PC-3 (cell line): ENCODE results near the gene TENT4B. TPM values are rescaled to one million over a fixed set of nuclear protein-coding genes. Genes with fewer than 3 reads are reported as not detected.

Experiments used
- ATAC-seq: fragments of 200-7000 bp; cut with Tn5 transposase; 2 replicates; pipeline ENCODE4 v1.9.1; 2020; ENCODE audit warnings: mild to moderate bottlenecking, moderate library complexity
- BruUV-seq: library from RNA; stranded (reverse); fragments of 400-500 nt; replicated peaks from 2 replicates; lab custom pipeline; 2021; lab: Mats Ljungman, UMichigan
- CTCF ChIA-PET: fragments of 300-600 bp; sonication (Branson Sonifier 250); formaldehyde crosslinking; loops from one replicate; lab custom pipeline; 2022; ENCODE audit warnings: antibody characterized with exemption; lab: Charles Lee
- POLR2A ChIA-PET: fragments of 300-600 bp; sonication (Branson Sonifier 250); formaldehyde crosslinking; loops from one replicate; lab custom pipeline; 2022; ENCODE audit warnings: antibody characterized with exemption; ENCODE audit not compliant: unreplicated experiment; lab: Charles Lee
- DNase-seq: peaks from one replicate; pipeline ENCODE4 v3.0.0-alpha.2; 2015
- H2AFZ ChIP-seq: fragments of 300-600 bp; sonication (generic); 2 replicates; pipeline ENCODE4 v1.6.0; 2016; ENCODE audit warnings: antibody characterized with exemption, low read length
- H3F3A ChIP-seq: fragments of 300-600 bp; sonication (generic); one replicate; pipeline ENCODE4 v1.6.0; 2017; ENCODE audit warnings: antibody characterized with exemption, low read length, control low read depth, mild to moderate bottlenecking; ENCODE audit not compliant: unreplicated experiment
- H3K27ac ChIP-seq: fragments of 300-600 bp; sonication (generic); 2 replicates; pipeline ENCODE4 v1.5.1; 2016; ENCODE audit warnings: mild to moderate bottlenecking, low read length
- H3K27me3 ChIP-seq: fragments of 300-600 bp; sonication (generic); 2 replicates; pipeline ENCODE4 v1.6.1; 2016; ENCODE audit warnings: low read length, mixed read lengths
- H3K36me3 ChIP-seq: fragments of 300-600 bp; sonication (generic); 2 replicates; pipeline ENCODE4 v1.6.1; 2016; ENCODE audit warnings: low read depth, mixed run types, low read length, mixed read lengths
- H3K4me1 ChIP-seq: fragments of 300-600 bp; sonication (generic); 2 replicates; pipeline ENCODE4 v1.5.1; 2016; ENCODE audit warnings: low read length; ENCODE audit not compliant: insufficient read depth
- H3K4me2 ChIP-seq: fragments of 300-600 bp; sonication (generic); 2 replicates; pipeline ENCODE4 v1.6.0; 2016; ENCODE audit warnings: low read length
- H3K4me3 ChIP-seq: fragments of 300-600 bp; sonication (generic); 2 replicates; pipeline ENCODE4 v1.5.1; 2016; ENCODE audit warnings: mild to moderate bottlenecking, low read length, mixed read lengths
- H3K79me2 ChIP-seq: fragments of 300-600 bp; sonication (generic); 2 replicates; pipeline ENCODE4 v1.6.1; 2017; ENCODE audit warnings: low read length, mixed read lengths
- H3K9ac ChIP-seq: fragments of 300-600 bp; sonication (generic); 2 replicates; pipeline ENCODE4 v1.6.0; 2016; ENCODE audit warnings: mild to moderate bottlenecking, low read length
- H3K9me2 ChIP-seq: fragments of 300-600 bp; sonication (generic); replicated peaks from 2 replicates; pipeline ENCODE4 v1.6.1; 2016; ENCODE audit warnings: mixed run types, low read length, mixed read lengths
- H3K9me3 ChIP-seq: fragments of 300-600 bp; sonication (generic); 2 replicates; pipeline ENCODE4 v1.6.1; 2016; ENCODE audit warnings: low read length, mixed read lengths
- H4K20me1 ChIP-seq: fragments of 300-600 bp; sonication (generic); 2 replicates; pipeline ENCODE4 v1.6.1; 2016; ENCODE audit warnings: low read length, mixed read lengths
- CTCF ChIP-seq: fragments of 300-600 bp; sonication (generic); conservative IDR thresholded peaks from 2 replicates; pipeline ENCODE4 v1.5.1; 2017; ENCODE audit warnings: antibody characterized with exemption, low read depth, mild to moderate bottlenecking, low read length
- EZH2 ChIP-seq: fragments of 300-600 bp; sonication (generic); IDR thresholded peaks from one replicate; pipeline ENCODE4 v1.6.1; 2017; ENCODE audit warnings: antibody characterized with exemption, mild to moderate bottlenecking, low read length; ENCODE audit not compliant: unreplicated experiment
- EZH2phosphoT487 ChIP-seq: fragments of 300-600 bp; sonication (generic); IDR thresholded peaks from 2 replicates; pipeline ENCODE4 v1.6.1; 2018; ENCODE audit warnings: mild to moderate bottlenecking, antibody characterized with exemption, low read length, borderline replicate concordance
- intact Hi-C: fragments of 100-400 bp; cut with micrococcal nuclease; formaldehyde crosslinking; loops from 2 replicates; pipeline ENCODE4 v1.9.0; 2023
- total RNA-seq: library from RNA; depleted of rRNA; stranded (reverse); fragments of >200 nt; gene quantifications from 2 replicates; pipeline ENCODE4 v1.2.3, GENCODE V29; 2014

Gene TENT4B
- total RNA-seq, 1 experiment from 2014 or later, result 6.3 TPM

GRCh38 chr16:50155925-50156324 is 2.8 kb downstream of the TENT4B start:
- peaks cover 71% of the 10 kb centered on the region for H3K79me2 ChIP-seq
- no peak overlapping the region for H3K9ac ChIP-seq
- POLR2A ChIA-PET, result no interaction called here
- H3K4me3 ChIP-seq, result peak overlapping the region; percentile 90
- no peaks in the 10 kb centered on the region for H3K9me3 ChIP-seq
- H4K20me1 ChIP-seq, result peaks cover 16% of the 10 kb centered on the region; the same call in 1 of the 2 replicates
- H3K27me3 ChIP-seq, result no peaks in the 10 kb centered on the region
- intact Hi-C loops, result loop anchor here (1.0 to 10.0 kb wide), 3 partner anchors 47 to 131 kb away; partner anchors contain the start of genes CNEP1R1 and HEATR3
- H3K9me2 ChIP-seq, result no peaks in the 10 kb centered on the region
- H3K4me2 ChIP-seq, result peak overlapping the region; percentile 95
- no peaks in the 10 kb centered on the region for H3F3A ChIP-seq
- DNase-seq (no peak), ATAC-seq (no peak)
- no peaks in the 10 kb centered on the region for H3K36me3 ChIP-seq
- peaks cover 11% of the 10 kb centered on the region; the same call in 1 of the 2 replicates for H3K4me1 ChIP-seq
- CTCF ChIA-PET, result no interaction called here
- H3K27ac ChIP-seq, result no peak overlapping the region
- BruUV-seq, result no TSS peak
- no peak overlapping the region for H2AFZ ChIP-seq
- TF ChIP-seq EZH2phosphoT487, result no peak
- no peak for TF ChIP-seq EZH2
- TF ChIP-seq CTCF, result no peak

GRCh38 chr16:50156590-50156989 is 3.5 kb downstream of the TENT4B start:
- ChIA-PET CTCF (no interaction called here), POLR2A (no interaction called here)
- H4K20me1 ChIP-seq, result peaks cover 16% of the 10 kb centered on the region; the same call in 1 of the 2 replicates
- intact Hi-C loops, result loop anchor here (10.0 kb wide), 1 partner anchor 92 kb away; the partner anchor contains the start of gene HEATR3
- H3K4me1 ChIP-seq, result peaks cover 11% of the 10 kb centered on the region; the same call in 1 of the 2 replicates
- H2AFZ ChIP-seq, result no peak overlapping the region
- no peak overlapping the region for H3K4me3 ChIP-seq
- H3K27me3 ChIP-seq, result no peaks in the 10 kb centered on the region
- no peak for DNase-seq
- no peaks in the 10 kb centered on the region for H3K36me3 ChIP-seq
- H3K9me2 ChIP-seq, result no peaks in the 10 kb centered on the region
- no peak overlapping the region for H3K9ac ChIP-seq
- no TSS peak for BruUV-seq
- ATAC-seq, result no peak
- no peaks in the 10 kb centered on the region for H3K9me3 ChIP-seq
- H3F3A ChIP-seq, result no peaks in the 10 kb centered on the region
- H3K79me2 ChIP-seq, result peaks cover 76% of the 10 kb centered on the region
- H3K4me2 ChIP-seq, result no peak overlapping the region
- no peak overlapping the region for H3K27ac ChIP-seq
- no peak for TF ChIP-seq EZH2
- TF ChIP-seq CTCF, result no peak
- no peak for TF ChIP-seq EZH2phosphoT487

GRCh38 chr16:50160495-50161164 is 7.5 kb downstream of the TENT4B start:
- ChIA-PET CTCF (no interaction called here), POLR2A (no interaction called here)
- no peak for ATAC-seq
- intact Hi-C loops, result no loop called here
- Histone ChIP-seq H3K9me2 (no peaks in the 10 kb centered on the region), H4K20me1 (peaks cover 5% of the 10 kb centered on the region; the same call in 1 of the 2 replicates), H3K4me1 (peaks cover 4% of the 10 kb centered on the region; the same call in 1 of the 2 replicates), H3K4me2 (no peak overlapping the region), H3K36me3 (no peaks in the 10 kb centered on the region), H3K27me3 (no peaks in the 10 kb centered on the region), H3K79me2 (peaks cover 95% of the 10 kb centered on the region), H3K9ac (no peak overlapping the region), H2AFZ (no peak overlapping the region), H3K9me3 (no peaks in the 10 kb centered on the region), H3K4me3 (no peak overlapping the region), H3F3A (no peaks in the 10 kb centered on the region), H3K27ac (no peak overlapping the region)
- TF ChIP-seq EZH2, result no peak
- no peak for TF ChIP-seq EZH2phosphoT487
- no peak for TF ChIP-seq CTCF
- no peak for DNase-seq
- no TSS peak for BruUV-seq
